HepG2 (cell line): ENCODE data around the gene JAGN1. TPM values are rescaled to one million over a fixed set of nuclear protein-coding genes. Genes with fewer than 3 reads are reported as not detected.

ENCODE experiments used
- E2F5 ChIP-seq: sonication (generic); formaldehyde crosslinking; conservative IDR thresholded peaks from 2 replicates; pipeline ENCODE4 v1.4.0; 2020; ENCODE audit warnings: missing genetic modification reagents
- GATAD2A ChIP-seq: IDR thresholded peaks from 2 replicates; pipeline ENCODE4 v1.6.1; 2016
- GFI1 ChIP-seq: sonication (generic); formaldehyde crosslinking; IDR thresholded peaks from 2 replicates; pipeline ENCODE4 v1.5.0; 2020; ENCODE audit warnings: missing genetic modification reagents, mild to moderate bottlenecking, borderline replicate concordance
- HNF1A ChIP-seq, 2 experiments: sonication (generic) in 1 of 2; formaldehyde crosslinking in 1 of 2; IDR thresholded peaks; 2 replicates each; pipeline versions ENCODE4 v1.4.0 to v1.6.1; 2016 to 2020; ENCODE audit warnings: borderline replicate concordance in 1 of 2, low read depth in 1 of 2, mild to moderate bottlenecking in 1 of 2, missing genetic modification reagents in 1 of 2
- HNF4G ChIP-seq, 2 experiments: sonication (generic) in 1 of 2; formaldehyde crosslinking in 1 of 2; IDR thresholded peaks; 2 replicates each; pipeline versions ENCODE4 v1.4.0 to v1.6.1; 2011 to 2020; ENCODE audit warnings: borderline replicate concordance in 2 of 2, low read depth in 2 of 2, mild to moderate bottlenecking in 2 of 2, low read length in 1 of 2, missing genetic modification reagents in 1 of 2, moderate library complexity in 1 of 2
- MAX ChIP-seq: IDR thresholded peaks from 2 replicates; pipeline ENCODE4 v1.6.1; 2012; ENCODE audit warnings: inconsistent platforms
- PRDM10 ChIP-seq: sonication (generic); formaldehyde crosslinking; IDR thresholded peaks from 2 replicates; pipeline ENCODE4 v1.4.0; 2020; ENCODE audit warnings: low read depth, missing genetic modification reagents
- ZGPAT ChIP-seq: IDR thresholded peaks from 2 replicates; pipeline ENCODE4 v1.6.1; 2016; ENCODE audit warnings: mild to moderate bottlenecking
- ZNF280D ChIP-seq: sonication (generic); formaldehyde crosslinking; IDR thresholded peaks from 2 replicates; pipeline ENCODE4 v1.5.1; 2020; ENCODE audit warnings: mild to moderate bottlenecking, missing genetic modification reagents
- ZNF292 ChIP-seq: sonication (generic); formaldehyde crosslinking; IDR thresholded peaks from 2 replicates; pipeline ENCODE4 v1.8.1; 2022; ENCODE audit warnings: mild to moderate bottlenecking, low read depth, missing genetic modification reagents, borderline replicate concordance
- polyA plus RNA-seq, 8 experiments: library from polyadenylated mRNA; depleted of rRNA in 3 of 8; stranded (reverse) in 7 of 8; unstranded in 1 of 8; fragments of >200 nt; fragmentation: Illumina TruSeq in 4 of 8; extraction: Trizol in 4 of 8; gene quantifications; 2 replicates each; pipeline versions ENCODE4 v1.2.1 to v1.2.3, GENCODE V29; 2011 to 2016; ENCODE audit warnings: low read depth in 4 of 8, missing spikeins in 1 of 8, mixed read lengths in 1 of 8; ENCODE audit not compliant: insufficient read depth in 1 of 8
- total RNA-seq, 5 experiments: library from RNA; depleted of rRNA; stranded (reverse); fragments of >200 nt; fragmentation: Illumina TruSeq; extraction: Trizol; gene quantifications; 2 replicates each; pipeline ENCODE4 v1.2.3, GENCODE V29; 2016; ENCODE audit warnings: low read depth in 1 of 5

The JAGN1 gene
- total and polyA plus RNA-seq, 2 of the 13 experiments (the other 11 are each of a cell fraction or from before 2014, with no cell fraction given) = 49.9 to 50.9 TPM

- TF ChIP-seq PRDM10 (CRISPR knock-in tag) (peak; percentile 84), ZNF280D (CRISPR knock-in tag) (peak; percentile 100), HNF1A (IDR thresholded peaks at IDR 0.05; ENCODE audit: low read depth) (peak; percentile 53; the same call in 1 of the 2 replicates), HNF1A (CRISPR knock-in tag; IDR thresholded peaks at IDR 0.05; ENCODE audit: borderline replicate concordance) (peak; percentile 48; the same call in 1 of the 2 replicates), GFI1 (CRISPR knock-in tag) (peak; percentile 61; the same call in 1 of the 2 replicates), ZGPAT (CRISPR knock-in tag) (peak; percentile 81), HNF4G (IDR thresholded peaks at IDR 0.05; ENCODE audit: borderline replicate concordance, low read depth, low read length) (peak; percentile 91), HNF4G (CRISPR knock-in tag; IDR thresholded peaks at IDR 0.05; ENCODE audit: borderline replicate concordance, low read depth) (peak; percentile 54; the same call in 1 of the 2 replicates), GATAD2A (CRISPR knock-in tag) (peak; percentile 81; the same call in 1 of the 2 replicates), E2F5 (CRISPR knock-in tag) (0 out of 2 replicates have a peak, but pooled peaks have one; percentile 29), MAX (peak; percentile 38; the same call in 1 of the 2 replicates), ZNF292 (peak; percentile 79; the same call in 1 of the 2 replicates)
Measured at GRCh38 chr3:9900965-9901415, 10.6 kb downstream of the JAGN1 start (continued).
